ENCODE measurements around the gene ATP8A2. TPM values are rescaled to one million over a fixed set of nuclear protein-coding genes. Genes with fewer than 3 reads are reported as not detected.

ATP8A2 gene
- total RNA-seq, 1 experiment from 2014 or later = 5.2 TPM

DNA sequence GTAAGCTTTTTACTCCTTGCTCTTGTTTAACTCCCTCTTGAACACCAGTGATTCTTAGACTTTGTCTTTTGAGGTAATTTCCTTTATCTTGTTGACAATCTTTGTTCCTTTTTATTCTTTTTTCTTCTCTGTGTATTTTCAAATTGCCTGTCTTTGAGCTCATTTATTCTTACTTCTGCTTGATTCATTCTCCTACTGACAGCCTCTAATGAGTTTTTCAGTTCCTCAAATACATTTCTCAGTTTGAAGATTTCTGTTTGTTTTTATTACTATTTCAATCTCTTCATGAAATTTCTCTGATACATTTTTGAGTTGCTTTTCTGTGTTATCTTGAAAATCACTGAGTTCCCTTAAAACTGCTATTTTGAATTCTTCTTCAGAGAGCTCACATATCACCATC lies 154.1 kb downstream of the ATP8A2 start (continued):
- TF ChIP-seq ZBTB43 (CRISPR knock-in tag; IDR thresholded peaks at IDR 0.05) (no peak), PRRX2 (CRISPR knock-in tag; IDR thresholded peaks at IDR 0.05) (no peak), OVOL2 (CRISPR knock-in tag; IDR thresholded peaks at IDR 0.05; ENCODE audit: borderline replicate concordance) (no peak), NFATC4 (CRISPR knock-in tag; IDR thresholded peaks at IDR 0.05) (no peak), ARID4B (CRISPR knock-in tag; IDR thresholded peaks at IDR 0.05; ENCODE audit: borderline replicate concordance) (no peak)
- TF ChIP-seq, protein P1, sequence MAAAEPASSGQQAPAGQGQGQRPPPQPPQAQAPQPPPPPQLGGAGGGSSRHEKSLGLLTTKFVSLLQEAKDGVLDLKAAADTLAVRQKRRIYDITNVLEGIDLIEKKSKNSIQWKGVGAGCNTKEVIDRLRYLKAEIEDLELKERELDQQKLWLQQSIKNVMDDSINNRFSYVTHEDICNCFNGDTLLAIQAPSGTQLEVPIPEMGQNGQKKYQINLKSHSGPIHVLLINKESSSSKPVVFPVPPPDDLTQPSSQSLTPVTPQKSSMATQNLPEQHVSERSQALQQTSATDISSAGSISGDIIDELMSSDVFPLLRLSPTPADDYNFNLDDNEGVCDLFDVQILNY (CRISPR knock-in tag; IDR thresholded peaks at IDR 0.05) = no peak
- TF ChIP-seq, protein P2, sequence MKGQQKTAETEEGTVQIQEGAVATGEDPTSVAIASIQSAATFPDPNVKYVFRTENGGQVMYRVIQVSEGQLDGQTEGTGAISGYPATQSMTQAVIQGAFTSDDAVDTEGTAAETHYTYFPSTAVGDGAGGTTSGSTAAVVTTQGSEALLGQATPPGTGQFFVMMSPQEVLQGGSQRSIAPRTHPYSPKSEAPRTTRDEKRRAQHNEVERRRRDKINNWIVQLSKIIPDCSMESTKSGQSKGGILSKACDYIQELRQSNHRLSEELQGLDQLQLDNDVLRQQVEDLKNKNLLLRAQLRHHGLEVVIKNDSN (CRISPR knock-in tag; IDR thresholded peaks at IDR 0.05) = no peak

DNA sequence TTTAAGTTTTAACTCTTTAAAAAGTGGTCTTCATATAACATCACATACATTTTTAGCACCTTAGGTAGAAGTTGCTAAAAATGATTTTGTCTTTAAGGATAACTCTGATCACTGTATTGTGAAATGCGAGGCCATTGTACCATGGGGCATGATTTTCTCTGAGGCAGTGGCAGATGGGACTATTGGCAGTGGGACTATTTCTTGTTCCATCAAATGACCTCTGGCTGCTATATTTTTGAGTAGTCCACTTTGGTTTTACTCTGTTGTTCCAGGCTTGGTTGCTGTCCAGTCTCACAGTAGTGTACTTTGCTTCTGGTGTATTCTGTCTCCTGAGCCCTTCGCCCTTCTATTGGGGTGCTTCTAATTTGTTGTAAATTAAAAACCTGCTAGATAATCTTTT lies 156.5 kb downstream of the ATP8A2 start:
- ChIA-PET POLR2A (no interaction called here), CTCF (no interaction called here)
- Mint-ChIP-seq H3K4me1 (no peaks in the 10 kb centered on the region), H3K27me3 (ENCODE audit: low read depth) (peaks cover 4% of the 10 kb centered on the region), H3K9me3 (peaks cover 37% of the 10 kb centered on the region), H3K36me3 (peaks cover 24% of the 10 kb centered on the region), H3K27ac (no peak overlapping the region), H3K4me3 (no peak overlapping the region)
- ATAC-seq (no peak), DNase-seq (ENCODE audit: low spot score) (no peak)
- no peak for TF ChIP-seq GABPB1 (CRISPR knock-in tag; IDR thresholded peaks at IDR 0.05)
- no peak for TF ChIP-seq ARID4B (CRISPR knock-in tag; IDR thresholded peaks at IDR 0.05; ENCODE audit: borderline replicate concordance)
- no peak for TF ChIP-seq ZNF512 (CRISPR knock-in tag; IDR thresholded peaks at IDR 0.05; ENCODE audit: borderline replicate concordance)
- TF ChIP-seq ZNF416 (CRISPR knock-in tag; IDR thresholded peaks at IDR 0.05) = no peak
- TF ChIP-seq SMAD4 (CRISPR knock-in tag; IDR thresholded peaks at IDR 0.05) = no peak
- no peak for TF ChIP-seq AFF4 (CRISPR knock-in tag; IDR thresholded peaks at IDR 0.05; ENCODE audit: borderline replicate concordance)
- TF ChIP-seq TP53 (CRISPR knock-in tag; IDR thresholded peaks at IDR 0.05) = no peak
- TF ChIP-seq FOXJ3 (CRISPR knock-in tag; IDR thresholded peaks at IDR 0.05; ENCODE audit: borderline replicate concordance) = no peak
- TF ChIP-seq JUN (CRISPR knock-in tag; IDR thresholded peaks at IDR 0.05) = no peak
- TF ChIP-seq, protein P3, sequence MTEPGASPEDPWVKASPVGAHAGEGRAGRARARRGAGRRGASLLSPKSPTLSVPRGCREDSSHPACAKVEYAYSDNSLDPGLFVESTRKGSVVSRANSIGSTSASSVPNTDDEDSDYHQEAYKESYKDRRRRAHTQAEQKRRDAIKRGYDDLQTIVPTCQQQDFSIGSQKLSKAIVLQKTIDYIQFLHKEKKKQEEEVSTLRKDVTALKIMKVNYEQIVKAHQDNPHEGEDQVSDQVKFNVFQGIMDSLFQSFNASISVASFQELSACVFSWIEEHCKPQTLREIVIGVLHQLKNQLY (CRISPR knock-in tag; IDR thresholded peaks at IDR 0.05) = no peak

All from WTC11 (cell line).